Mucosa of stomach (tissue), 1 donor: Measurements from ENCODE around the gene TLX3.
"Not testable (repeated sequence)": the region's sequence is repeated elsewhere in the genome, so short reads cannot be mapped to it uniquely, and the experiment has no call there.

Experiments
- H3K27me3 ChIP-seq: one replicate; pipeline ENCODE4 v1.7.0; 2013; ENCODE audit warnings: mild to moderate bottlenecking, low read length; ENCODE audit not compliant: control insufficient read depth, insufficient read depth
- H3K36me3 ChIP-seq: one replicate; pipeline ENCODE4 v1.7.0; 2013; ENCODE audit warnings: low read length; ENCODE audit not compliant: control insufficient read depth, insufficient read depth
- H3K4me1 ChIP-seq: one replicate; pipeline ENCODE4 v1.7.0; 2013; ENCODE audit warnings: mild to moderate bottlenecking, low read length; ENCODE audit not compliant: control insufficient read depth, insufficient read depth
- H3K4me3 ChIP-seq: one replicate; pipeline ENCODE4 v1.7.0; 2013; ENCODE audit warnings: low read length
- H3K9ac ChIP-seq: one replicate; pipeline ENCODE4 v1.7.0; 2013; ENCODE audit warnings: mild to moderate bottlenecking, low read length, moderate library complexity
- H3K9me3 ChIP-seq: one replicate; pipeline ENCODE4 v1.7.0; 2013; ENCODE audit warnings: mild to moderate bottlenecking, low read length, moderate library complexity; ENCODE audit not compliant: control insufficient read depth
- donor health status: Pancreatic carcinoma.

Gene TLX3

GRCh38 chr5:171283753-171284152 is 25.3 kb upstream of the TLX3 start:
- no peaks in the 10 kb centered on the region for H3K4me1 ChIP-seq
- H3K4me3 ChIP-seq = no peak overlapping the region
- H3K27me3 ChIP-seq = no peaks in the 10 kb centered on the region
- no peak overlapping the region for H3K9ac ChIP-seq
- H3K36me3 ChIP-seq = no peaks in the 10 kb centered on the region
- no peaks in the 10 kb centered on the region for H3K9me3 ChIP-seq

- H3K9ac ChIP-seq = no peak overlapping the region
- H3K36me3 ChIP-seq = no peaks in the 10 kb centered on the region
- no peaks in the 10 kb centered on the region for H3K27me3 ChIP-seq
- no peaks in the 10 kb centered on the region for H3K9me3 ChIP-seq
- H3K4me1 ChIP-seq = no peaks in the 10 kb centered on the region
- no peak overlapping the region for H3K4me3 ChIP-seq
These were observed 23.6 kb upstream of the TLX3 start for GRCh38 chr5:171285465-171285864.

GRCh38 chr5:171288066-171288465 is 21.0 kb upstream of the TLX3 start:
- Histone ChIP-seq H3K27me3 (no peaks in the 10 kb centered on the region), H3K4me3 (no peak overlapping the region), H3K4me1 (no peaks in the 10 kb centered on the region), H3K36me3 (no peaks in the 10 kb centered on the region), H3K9ac (no peak overlapping the region), H3K9me3 (no peaks in the 10 kb centered on the region)

GRCh38 chr5:171291371-171291770 is 17.7 kb upstream of the TLX3 start:
- H3K4me1 ChIP-seq = no peaks in the 10 kb centered on the region
- H3K9ac ChIP-seq = no peak overlapping the region
- H3K9me3 ChIP-seq = no peaks in the 10 kb centered on the region
- H3K36me3 ChIP-seq = no peaks in the 10 kb centered on the region
- H3K4me3 ChIP-seq = no peak overlapping the region
- H3K27me3 ChIP-seq = no peaks in the 10 kb centered on the region

GRCh38 chr5:171295299-171295698 is 13.7 kb upstream of the TLX3 start:
- Histone ChIP-seq H3K9ac (no peak overlapping the region), H3K9me3 (no peaks in the 10 kb centered on the region), H3K4me3 (no peak overlapping the region), H3K27me3 (no peaks in the 10 kb centered on the region), H3K4me1 (no peaks in the 10 kb centered on the region), H3K36me3 (no peaks in the 10 kb centered on the region)

- no peaks in the 10 kb centered on the region for H3K36me3 ChIP-seq
- no peaks in the 10 kb centered on the region for H3K4me1 ChIP-seq
- H3K4me3 ChIP-seq = no peak overlapping the region
- no peaks in the 10 kb centered on the region for H3K27me3 ChIP-seq
- H3K9me3 ChIP-seq = no peaks in the 10 kb centered on the region
- no peak overlapping the region for H3K9ac ChIP-seq
These were observed 13.2 kb upstream of the TLX3 start for GRCh38 chr5:171295801-171296200.

- H3K4me3 ChIP-seq = not testable (repeated sequence)
These were observed 11.1 kb upstream of the TLX3 start for GRCh38 chr5:171297941-171298340.

GRCh38 chr5:171299228-171299627 is 9.8 kb upstream of the TLX3 start:
- H3K4me1 ChIP-seq = no peaks in the 10 kb centered on the region
- peaks cover 5% of the 10 kb centered on the region for H3K27me3 ChIP-seq
- no peak overlapping the region for H3K4me3 ChIP-seq
- no peaks in the 10 kb centered on the region for H3K9me3 ChIP-seq
- H3K9ac ChIP-seq = no peak overlapping the region
- no peaks in the 10 kb centered on the region for H3K36me3 ChIP-seq

More at GRCh38 chr5:171297941-171298340, 11.1 kb upstream of the TLX3 start:
- not testable (repeated sequence) for H3K4me1 ChIP-seq, H3K9me3 ChIP-seq, H3K27me3 ChIP-seq, H3K36me3 ChIP-seq, H3K9ac ChIP-seq

GRCh38 chr5:171299851-171300250 is 9.2 kb upstream of the TLX3 start:
- Histone ChIP-seq H3K4me1 (no peaks in the 10 kb centered on the region), H3K27me3 (peaks cover 11% of the 10 kb centered on the region), H3K36me3 (no peaks in the 10 kb centered on the region), H3K9ac (no peak overlapping the region), H3K9me3 (no peaks in the 10 kb centered on the region), H3K4me3 (no peak overlapping the region)

GRCh38 chr5:171300358-171300757 is 8.7 kb upstream of the TLX3 start:
- Histone ChIP-seq H3K36me3 (no peaks in the 10 kb centered on the region), H3K4me3 (no peak overlapping the region), H3K9me3 (no peaks in the 10 kb centered on the region), H3K4me1 (no peaks in the 10 kb centered on the region), H3K9ac (no peak overlapping the region), H3K27me3 (peaks cover 16% of the 10 kb centered on the region)

GRCh38 chr5:171306166-171306565 is 2.9 kb upstream of the TLX3 start:
- Histone ChIP-seq H3K4me1 (no peaks in the 10 kb centered on the region), H3K27me3 (peaks cover 72% of the 10 kb centered on the region), H3K9me3 (no peaks in the 10 kb centered on the region), H3K4me3 (no peak overlapping the region), H3K36me3 (no peaks in the 10 kb centered on the region), H3K9ac (no peak overlapping the region)

GRCh38 chr5:171306781-171307591 is 2.1 kb upstream of the TLX3 start:
- Histone ChIP-seq H3K4me3 (no peak overlapping the region), H3K27me3 (peaks cover 79% of the 10 kb centered on the region), H3K36me3 (no peaks in the 10 kb centered on the region), H3K4me1 (no peaks in the 10 kb centered on the region), H3K9me3 (no peaks in the 10 kb centered on the region), H3K9ac (no peak overlapping the region)
